HG02571 (cell line): ENCODE results near the gene STRN3.

ENCODE experiments used
- ATAC-seq: cut with Tn5 transposase; IDR thresholded peaks from one replicate; pipeline ENCODE4 v1.9.1; 2021; ENCODE audit warnings: mild to moderate bottlenecking, moderate library complexity; ENCODE audit not compliant: unreplicated experiment

The STRN3 gene

GRCh38 chr14:31038521-31039166 lies 12.5 kb upstream of the STRN3 start:
- ATAC-seq: no peak

DNA sequence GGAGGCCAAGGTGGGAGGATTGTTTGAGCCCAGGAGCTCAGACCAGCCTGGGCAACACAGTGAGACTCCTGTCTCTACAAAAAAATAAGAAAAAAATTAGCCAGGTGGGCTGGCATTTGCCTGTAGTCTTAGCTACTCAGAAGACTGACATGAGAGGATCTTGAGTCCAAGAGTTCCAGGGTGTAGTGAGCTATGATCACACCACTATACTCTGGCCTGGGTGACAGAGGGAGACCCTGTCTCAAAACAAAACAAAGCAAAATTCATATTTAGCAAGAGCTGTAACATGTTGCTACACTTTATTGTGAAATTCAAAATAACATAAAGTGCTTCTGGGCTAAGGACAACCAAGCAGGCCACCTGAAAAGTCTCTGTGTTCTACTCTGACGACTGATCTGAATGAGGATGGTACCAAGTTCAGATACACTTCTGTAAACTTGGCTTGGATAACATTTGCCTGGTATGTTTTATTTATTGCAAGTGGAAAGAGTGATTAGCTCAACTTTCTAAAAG lies 11.6 kb upstream of the STRN3 start:
- ATAC-seq: no peak

DNA sequence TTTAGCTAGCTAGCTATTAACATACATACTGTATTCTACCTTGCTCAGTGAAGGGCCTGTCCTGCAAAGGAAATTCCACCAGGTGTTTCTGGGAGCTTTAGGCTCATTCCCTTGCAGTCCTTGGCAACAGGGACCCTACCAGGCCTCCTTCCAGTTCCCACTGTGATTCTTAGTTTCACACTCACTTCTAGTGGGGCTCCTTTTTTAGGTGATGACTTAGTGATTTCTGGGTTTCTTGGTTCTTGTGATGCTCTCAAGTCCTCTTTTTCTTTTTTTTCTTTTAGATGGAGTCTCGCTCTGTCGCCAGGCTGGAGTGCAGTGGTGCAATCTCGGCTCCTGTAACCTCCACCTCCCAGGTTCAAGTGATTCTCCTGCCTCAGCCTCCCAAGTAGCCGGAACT lies 10.4 kb upstream of the STRN3 start:
- no peak for ATAC-seq

DNA sequence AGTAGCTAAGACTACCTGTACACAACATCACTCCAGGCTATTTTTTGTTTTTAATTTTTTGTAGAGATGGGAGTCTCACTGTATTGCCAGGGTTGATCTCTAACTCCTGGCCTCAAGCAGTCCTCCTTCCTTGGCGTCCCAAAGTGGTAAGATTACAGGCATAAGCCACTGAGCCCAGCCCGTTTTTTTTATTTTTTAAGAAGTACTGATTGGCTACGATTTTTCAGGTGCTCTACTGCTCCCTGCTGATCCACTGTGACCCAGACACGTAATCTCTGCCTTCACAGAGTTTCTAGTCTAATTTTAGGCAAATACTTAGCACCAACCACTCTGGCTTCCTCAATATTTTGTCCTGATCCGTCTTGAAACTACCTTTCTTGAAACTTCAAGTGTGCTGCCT lies 4.3 kb upstream of the STRN3 start:
- ATAC-seq: no peak

DNA sequence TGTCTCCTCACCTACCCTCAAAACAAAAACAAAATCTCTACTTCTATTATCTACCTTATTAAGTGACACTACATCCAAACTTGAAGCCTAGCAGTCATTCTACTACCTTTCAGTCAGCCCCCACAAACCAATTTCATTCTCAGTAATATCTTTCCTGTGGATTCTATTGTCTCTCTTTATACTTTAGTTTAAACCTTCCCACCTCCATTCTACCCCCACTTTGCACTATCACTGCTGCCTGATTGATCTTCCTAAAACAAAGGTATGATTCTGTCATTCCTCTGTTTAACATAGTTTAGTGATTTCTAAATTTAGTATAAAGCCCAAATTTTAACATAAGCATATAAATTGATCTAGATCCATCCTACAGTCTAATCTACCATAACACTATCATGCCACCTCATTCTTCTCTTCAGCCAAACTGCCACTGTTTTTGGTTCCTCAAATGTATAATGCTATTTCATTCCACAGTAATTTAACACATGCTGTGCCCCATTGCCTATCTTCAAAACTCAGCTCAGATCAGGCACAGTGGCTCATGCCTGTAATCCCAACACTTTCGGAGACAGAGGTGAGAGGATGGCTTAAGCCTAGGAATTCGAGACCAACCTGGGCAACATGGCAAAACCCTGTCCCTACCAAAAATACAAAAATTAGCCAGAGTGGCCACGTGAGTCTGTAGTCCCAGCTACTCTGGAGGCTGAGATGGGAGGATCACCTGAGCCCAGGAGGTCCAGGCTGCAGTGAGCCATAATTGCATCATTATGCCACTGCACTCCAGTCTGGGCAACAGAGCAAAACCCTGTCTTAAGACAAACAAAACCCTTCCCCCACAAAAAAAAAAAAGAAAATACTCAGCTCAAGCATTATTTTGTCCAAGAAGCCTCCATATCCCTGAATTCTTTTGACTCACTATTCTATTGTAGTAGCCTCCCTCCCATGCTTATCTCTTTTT lies 3.1 kb upstream of the STRN3 start:
- no peak for ATAC-seq

GRCh38 chr14:31027847-31028246 lies 1.7 kb upstream of the STRN3 start:
- ATAC-seq: no peak

- ATAC-seq: peak; percentile 89
These were observed 464 bp upstream of the STRN3 start for GRCh38 chr14:31026450-31027235.

DNA sequence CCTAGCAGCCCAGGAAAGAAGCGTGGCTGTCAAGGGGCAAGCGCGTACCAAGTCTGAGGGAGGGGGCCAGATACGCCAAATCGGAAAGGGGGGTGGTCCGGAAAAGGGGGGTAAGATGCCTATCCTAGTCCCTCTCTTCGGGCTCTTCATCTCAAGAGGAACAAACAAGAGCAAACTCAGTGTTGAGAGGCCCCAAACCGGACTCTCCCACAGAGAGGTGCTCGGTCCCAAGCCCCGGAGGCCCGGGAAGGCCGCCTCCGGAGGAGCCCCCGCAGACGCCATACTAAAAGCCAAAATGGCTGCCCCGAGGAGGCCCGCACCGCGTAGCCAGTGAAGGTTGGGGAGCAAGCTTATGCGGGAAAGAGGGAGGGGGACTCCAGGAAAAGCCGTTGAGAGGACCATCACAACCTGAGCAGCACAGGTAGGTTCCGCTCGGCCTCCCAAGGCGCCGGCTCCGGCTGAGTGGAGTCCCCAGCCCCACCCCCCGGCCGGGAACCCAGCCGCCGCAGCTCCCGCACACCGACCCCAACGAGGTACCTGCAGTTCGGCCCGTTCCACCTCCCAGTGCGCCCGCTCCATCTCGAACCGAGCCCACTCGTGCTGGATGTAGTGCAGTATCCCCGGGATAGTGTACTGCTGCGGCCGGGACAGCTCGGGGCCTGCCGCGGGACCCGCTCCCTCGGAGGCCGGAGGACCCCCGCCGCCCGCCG lies 657 bp downstream of the STRN3 start, which contains the start of gene AP4S1:
Gene AP4S1, plus strand, starts transcription at position 283 of the 710 bp plus-strand sequence. CDS start 40,548 bp downstream, outside the sequence.
- peak; percentile 25 for ATAC-seq

DNA sequence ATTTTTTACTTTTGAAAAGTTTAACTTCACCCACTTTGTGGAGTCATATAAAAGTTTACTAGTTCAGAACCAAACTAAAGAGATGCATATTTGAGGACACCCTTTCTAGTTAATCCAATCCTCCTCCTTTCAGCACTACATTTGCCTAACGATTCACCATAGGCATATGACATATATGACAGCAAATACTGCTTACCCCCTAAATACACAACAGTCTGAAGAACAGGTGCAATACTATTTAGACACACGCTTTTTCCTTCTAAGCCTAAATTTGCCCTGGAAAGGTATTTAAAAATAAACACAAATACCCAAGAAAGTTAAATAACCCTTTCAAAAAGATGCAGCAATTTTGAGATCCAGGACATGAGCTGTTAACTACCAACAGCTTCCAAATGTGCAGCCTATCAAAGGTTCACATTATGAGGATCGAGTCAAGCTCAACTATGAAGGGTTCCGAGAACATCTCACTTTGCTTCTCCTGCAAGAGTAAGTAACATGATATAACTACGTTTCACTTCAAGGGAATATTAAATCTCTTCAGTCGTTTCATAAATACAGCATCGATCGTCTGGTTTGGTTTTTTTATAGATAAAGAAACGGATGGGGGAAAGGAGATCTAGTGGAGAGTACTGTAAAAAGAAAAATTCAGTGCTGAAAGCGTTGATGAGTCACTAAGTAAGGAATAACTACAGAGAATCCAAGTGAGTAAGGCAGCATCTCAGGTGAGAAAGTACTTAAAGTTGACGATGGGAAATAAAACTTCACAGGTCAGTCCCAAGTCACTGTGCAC lies 1.4 kb downstream of the STRN3 start:
- no peak for ATAC-seq

GRCh38 chr14:31024010-31024480 lies 2.1 kb downstream of the STRN3 start:
- no peak for ATAC-seq

- ATAC-seq: no peak
These were observed 3.8 kb downstream of the STRN3 start for GRCh38 chr14:31022386-31022785.

- ATAC-seq: no peak
These were observed 4.6 kb downstream of the STRN3 start for GRCh38 chr14:31021576-31021949.

DNA sequence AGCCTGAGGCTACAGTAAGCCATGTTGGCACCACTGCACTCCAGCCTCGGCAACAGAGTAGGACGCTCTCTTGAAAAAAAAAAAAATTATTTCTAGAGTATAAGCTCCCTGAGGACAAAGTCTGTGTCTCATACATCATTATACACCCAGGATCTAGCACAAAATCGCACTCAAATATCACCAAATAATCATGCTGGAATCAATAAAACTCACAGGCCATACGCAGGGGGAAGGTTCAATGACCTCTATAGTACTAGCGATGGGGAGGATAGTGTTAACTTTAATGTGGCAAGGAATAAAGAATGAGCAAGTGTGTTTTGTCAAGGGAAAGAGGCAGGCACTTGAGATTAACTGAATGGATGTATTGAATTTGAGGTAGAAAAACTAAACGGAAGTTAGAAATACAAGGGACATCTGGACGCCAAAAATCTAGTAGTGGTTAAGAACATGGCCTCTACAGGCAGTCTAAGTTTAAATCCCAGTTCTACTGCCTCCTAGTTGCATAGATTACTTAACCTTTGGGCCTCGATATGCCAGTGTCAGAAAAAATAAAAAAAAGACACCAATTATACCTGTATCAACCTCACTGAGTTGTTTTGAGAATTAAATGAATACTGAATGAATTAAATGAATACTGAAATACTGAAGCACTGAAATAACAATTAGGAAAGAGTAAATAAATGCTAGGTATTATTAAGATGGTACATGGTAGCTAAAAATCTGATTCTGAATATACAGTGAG lies 5.2 kb downstream of the STRN3 start:
- no peak for ATAC-seq

- no peak for ATAC-seq
These were observed 8.0 kb downstream of the STRN3 start for GRCh38 chr14:31018057-31018645.

DNA sequence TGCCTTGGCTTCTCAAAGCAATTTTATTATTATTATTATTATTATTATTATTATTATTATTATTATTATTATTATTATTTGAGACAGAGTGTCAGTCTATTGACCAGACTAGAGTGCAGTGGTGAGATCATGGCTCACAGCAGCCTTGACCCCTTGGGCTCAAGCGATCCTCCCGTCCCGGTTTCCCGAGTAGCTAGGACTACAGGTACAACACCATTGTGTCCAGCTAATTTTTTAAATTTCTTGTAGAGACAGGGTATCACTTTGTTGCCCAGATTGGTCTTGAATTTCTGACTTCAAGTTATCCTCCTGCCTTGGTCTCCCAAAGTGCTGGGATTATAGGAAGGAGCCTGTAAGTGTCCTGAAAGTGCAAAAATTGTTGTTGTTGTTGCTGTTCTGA lies 12.3 kb downstream of the STRN3 start:
- no peak for ATAC-seq

DNA sequence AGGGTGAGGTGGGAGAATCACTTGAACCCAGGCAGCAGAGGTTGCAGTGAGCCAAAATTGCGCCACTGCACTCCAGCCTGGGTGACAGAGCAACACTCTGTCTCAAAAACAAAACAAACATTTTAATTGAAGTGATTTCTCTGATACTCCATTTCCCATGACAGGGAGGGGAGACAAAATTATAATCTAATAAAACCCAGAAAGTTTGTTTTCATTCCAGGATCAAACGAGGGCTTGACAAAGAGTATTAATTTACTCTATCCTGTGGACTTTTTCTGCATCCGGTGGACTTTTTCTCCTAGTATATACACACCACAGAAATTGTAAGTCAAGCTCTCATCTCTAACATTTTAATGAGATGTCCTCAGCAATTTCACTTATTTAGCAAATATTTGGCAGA lies 15.2 kb downstream of the STRN3 start:
- ATAC-seq: no peak

DNA sequence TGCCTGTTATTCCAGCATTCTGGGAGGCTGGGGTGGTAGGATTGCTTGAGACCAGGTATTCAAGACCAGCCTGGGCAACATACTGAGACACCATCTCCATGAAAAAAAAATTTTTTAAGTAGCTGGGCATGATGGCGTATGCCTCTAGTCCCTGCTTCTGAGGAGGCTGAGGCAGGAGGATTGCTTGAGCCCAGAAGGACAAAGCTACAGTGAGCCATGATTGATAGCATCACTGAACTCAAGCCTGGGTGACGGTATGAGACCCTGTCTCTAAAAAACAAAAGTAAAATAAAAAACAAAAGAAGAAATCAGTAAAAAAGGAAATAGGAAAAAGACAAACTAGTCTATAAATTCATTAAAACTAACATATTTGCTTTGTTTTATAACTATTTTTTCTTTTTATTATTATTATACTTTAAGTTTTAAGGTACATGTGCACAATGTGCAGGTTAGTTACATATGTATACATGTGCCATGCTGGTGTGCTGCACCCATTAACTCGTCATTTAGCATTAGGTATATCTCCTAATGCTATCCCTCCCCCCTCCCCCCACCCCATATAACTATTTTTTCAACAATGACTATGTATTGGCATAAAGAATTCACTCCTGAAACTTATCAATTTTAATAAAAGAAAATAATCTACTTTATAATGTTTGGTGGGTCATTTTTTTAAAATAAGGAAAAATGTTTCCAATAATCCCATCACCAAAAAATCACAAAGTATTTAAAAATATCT lies 16.2 kb downstream of the STRN3 start:
- ATAC-seq: no peak

DNA sequence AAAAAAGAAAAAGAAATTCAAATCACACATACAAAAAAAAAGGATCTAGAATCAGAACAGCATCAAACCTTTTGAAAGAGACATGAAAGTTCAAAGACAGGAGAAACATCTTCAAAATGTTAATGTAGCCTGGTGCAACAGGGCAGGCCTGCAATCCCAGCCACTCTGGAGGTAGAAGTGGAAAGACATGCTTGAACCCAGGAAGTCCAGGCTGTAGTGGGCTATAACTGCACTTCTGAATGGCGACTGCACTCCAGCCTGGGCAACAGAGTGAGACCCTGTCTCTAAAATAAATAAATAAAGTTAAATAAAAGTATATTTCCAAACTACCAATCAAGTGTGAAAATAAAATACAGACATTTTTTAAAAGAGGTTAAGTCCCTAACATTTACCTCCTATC lies 19.5 kb downstream of the STRN3 start:
- no peak for ATAC-seq
